Globus pallidus (tissue), 1 donor: ENCODE data around the gene CD300E.

Source experiments
- DNase-seq: peaks from one replicate; pipeline ENCODE4 v3.0.0-alpha.2; 2015; ENCODE audit warnings: low spot score

Gene CD300E

DNA sequence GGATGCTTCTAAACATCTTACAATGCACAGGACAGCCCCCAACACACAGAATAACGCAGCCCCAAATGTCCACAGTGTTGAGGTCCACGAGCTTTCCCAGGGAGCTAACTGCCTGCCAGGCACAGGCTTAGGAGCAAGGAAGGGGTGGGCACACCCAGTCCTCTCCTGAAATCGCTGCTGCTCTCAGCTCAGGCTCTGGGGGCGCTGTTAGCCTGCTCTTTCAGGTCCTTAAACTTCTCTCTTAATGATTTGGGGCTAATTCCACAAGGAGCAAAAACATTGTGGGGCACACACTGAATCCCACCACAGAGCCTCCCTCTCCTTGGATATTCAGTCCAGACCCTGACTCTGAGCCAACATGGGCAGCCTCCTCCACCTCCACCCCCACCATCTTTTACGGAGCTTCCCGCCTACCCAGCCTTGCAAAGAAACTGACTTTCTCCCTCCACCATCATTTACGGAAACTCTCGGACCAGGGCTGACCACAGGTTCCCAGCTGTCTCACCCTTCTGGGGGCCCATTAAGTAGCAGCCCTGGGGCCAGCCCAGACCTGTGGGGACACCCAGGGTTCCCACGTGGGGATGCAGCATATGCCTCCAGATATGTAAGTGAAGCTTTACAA lies 57.3 kb downstream of the CD300E start:
- DNase-seq = peak; percentile 6

DNA sequence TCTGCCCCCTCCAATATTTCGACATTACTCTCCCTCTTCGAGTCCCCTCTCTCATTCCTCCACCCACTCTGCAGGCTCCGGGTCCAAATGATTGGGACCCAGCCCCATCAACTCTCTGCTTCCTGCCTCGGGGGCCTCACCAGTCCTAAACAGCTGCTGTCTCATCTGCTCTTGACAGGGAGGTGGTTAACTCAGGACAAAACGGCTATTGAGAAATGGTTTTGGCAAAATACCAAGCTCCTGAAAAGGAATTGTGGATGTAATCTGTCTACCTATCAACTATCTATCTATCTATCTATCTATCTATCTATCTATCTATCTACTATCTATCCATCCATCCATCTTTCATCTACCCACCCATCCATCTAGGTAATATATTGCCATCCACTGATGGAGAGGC lies 58.4 kb downstream of the CD300E start:
- DNase-seq = no peak

DNA sequence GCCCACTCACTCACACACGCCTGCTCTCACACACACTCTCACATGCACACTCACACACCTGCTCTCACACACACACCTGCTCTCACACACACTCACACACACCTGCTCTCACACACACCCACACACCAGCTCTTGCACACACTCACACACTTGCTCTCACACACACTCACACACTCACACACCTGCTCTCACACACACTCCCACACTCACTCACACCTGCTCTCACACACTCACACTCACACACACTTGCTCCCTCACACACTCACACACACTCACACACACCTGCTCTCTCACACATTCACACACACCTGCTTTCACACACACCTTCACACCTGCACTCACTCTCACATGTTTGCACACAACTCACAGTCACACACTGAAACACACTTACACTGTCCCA lies 60.2 kb downstream of the CD300E start:
- DNase-seq = no peak

DNA sequence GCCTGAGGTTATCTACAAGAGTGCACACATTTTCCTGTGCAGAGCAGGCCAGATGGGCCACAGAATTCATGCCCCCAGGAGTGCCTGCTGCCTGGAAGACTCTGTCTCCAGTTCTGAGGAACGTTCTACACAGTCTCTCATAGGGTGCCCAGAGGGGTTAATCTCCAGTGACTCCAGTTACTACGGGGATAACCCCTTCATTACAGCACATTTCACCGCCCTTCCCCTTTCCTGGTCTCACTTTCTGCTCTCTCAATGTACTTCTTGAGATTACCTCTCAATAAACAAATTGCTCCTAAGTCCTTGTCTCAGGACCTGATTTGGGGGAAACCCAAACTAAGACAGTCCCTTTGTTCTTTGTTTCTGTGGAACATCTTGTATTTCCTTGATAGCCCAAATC lies 62.0 kb downstream of the CD300E start:
- no peak for DNase-seq
